Stimulated activated CD4-positive, alpha-beta T cell treated with anti-CD3 and anti-CD28 coated beads, Interleukin-4, amount 100 ng/mL, for 4 hours (primary cell): Measurements from ENCODE around the gene UXS1.

Experiments
- DNase-seq, 2 experiments: peaks; one replicate each; pipeline ENCODE4 v3.0.0-alpha.2; 2020

The UXS1 gene

GRCh38 chr2:106073678-106074406 lies 120.3 kb downstream of the UXS1 start:
- DNase-seq = no peak

GRCh38 chr2:106070181-106070580 lies 123.9 kb downstream of the UXS1 start:
- DNase-seq = no peak

GRCh38 chr2:106068451-106068850 lies 125.7 kb downstream of the UXS1 start:
- no peak for DNase-seq

- no peak for DNase-seq
These were observed 127.9 kb downstream of the UXS1 start for GRCh38 chr2:106065983-106066820.

GRCh38 chr2:106065268-106065982 lies 128.7 kb downstream of the UXS1 start:
- DNase-seq = peak in 1 of 2 experiments; percentile 17

DNA sequence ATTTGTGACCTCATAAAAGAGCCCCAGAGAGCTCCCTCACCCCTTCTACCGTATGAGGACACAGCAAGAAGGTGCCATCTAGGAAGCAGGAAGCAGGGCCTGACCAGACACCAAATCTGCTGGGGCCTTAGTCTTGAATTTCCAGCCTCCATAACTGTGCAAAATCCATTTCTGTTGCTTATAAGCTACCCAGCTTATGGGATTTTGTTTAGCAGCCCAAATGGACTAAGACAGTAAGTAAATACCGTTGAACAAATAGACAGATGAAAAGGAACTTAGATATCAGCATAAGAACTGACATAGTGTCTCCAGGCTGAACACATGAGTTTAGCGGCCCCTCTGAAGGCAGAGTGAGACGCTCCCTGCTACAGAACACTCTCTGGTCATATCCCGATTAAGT lies 130.9 kb downstream of the UXS1 start:
- no peak for DNase-seq

DNA sequence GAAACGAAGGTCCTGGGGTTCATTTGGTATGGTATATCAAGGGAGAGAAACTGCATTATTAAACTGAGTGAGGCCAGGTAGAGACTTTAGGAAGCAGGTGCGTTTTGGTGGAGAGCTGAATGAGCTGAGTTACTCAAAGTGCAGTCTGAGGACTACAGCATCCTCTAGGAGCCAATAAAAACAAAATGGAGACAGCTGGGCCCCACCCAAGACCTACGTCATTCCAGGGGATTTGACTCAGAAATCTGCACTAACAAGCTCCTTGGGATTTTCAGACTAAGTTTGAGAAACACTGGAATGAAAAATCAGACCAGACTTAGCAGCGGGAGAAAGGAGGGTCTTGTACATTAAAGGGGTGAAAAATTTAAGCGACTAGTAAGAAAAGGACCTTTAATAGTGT lies 131.5 kb downstream of the UXS1 start:
- no peak for DNase-seq

GRCh38 chr2:106061611-106062349 lies 132.3 kb downstream of the UXS1 start:
- no peak for DNase-seq

- no peak for DNase-seq
These were observed 134.6 kb downstream of the UXS1 start for GRCh38 chr2:106059416-106060065.

- no peak for DNase-seq
These were observed 135.5 kb downstream of the UXS1 start for GRCh38 chr2:106058469-106059137.

- peak in 1 of 2 experiments; percentile 42 for DNase-seq
These were observed 136.9 kb downstream of the UXS1 start for GRCh38 chr2:106057206-106057605.

DNA sequence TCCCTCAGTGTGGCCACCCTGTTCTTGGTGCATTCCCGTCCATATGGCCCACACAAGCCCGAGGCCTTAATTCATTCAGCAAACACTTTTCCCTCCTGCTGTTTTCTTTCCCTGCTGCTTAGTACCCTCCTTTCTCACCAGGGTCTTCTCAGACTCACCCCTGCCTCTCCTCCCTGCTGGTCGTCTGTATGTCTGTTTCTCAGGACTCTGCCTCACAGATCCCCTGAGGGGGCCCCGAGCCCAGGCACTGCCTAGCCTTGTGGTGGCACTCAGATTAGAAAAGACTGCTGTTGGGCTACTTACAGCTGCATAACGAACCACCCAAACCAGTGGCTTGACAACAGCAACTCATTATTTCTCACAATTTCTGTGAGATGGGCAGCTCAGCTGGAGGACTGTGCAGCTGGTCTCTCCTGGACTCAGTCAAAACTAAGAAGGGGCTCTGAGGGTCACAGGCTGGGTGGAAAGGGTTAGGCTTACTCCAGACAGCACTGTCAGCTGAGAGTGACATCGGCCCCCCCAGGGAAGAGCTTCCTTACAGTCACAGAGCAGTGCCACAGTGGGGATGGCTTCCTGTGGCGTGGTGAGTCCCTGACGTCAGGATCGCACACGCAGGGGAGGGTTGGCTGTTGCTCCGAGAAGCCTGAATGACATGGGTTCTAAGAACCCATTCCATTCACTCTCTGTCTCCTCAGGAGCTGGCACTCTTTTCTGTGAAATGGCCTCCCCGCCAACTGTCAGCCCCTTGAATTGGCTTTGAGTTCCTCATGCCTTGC lies 139.0 kb downstream of the UXS1 start:
- peak in 1 of 2 experiments; percentile 4 for DNase-seq

GRCh38 chr2:106054321-106054720 lies 139.8 kb downstream of the UXS1 start:
- DNase-seq = no peak

GRCh38 chr2:106053581-106053980 lies 140.5 kb downstream of the UXS1 start:
- DNase-seq = no peak

DNA sequence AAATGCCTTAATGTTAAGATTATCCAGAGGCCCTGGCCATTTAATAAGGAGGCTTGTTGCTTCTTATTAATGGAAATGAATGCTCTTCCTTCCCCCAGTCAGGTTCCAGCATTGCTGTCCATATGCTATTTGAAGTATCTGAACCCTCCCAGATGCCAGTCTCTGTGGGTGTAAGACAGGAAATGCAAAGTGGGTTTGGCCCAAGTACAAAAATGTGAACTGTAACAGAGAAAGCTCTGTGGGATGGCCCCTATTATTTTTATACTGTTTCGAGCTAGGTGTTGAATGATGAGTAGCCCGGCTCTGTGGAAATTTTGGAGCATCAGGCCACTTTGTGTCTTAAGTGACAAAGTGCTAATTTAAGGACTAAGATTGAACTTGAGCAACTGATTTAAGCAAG lies 141.0 kb downstream of the UXS1 start:
- no peak for DNase-seq

- DNase-seq = no peak
These were observed 149.2 kb downstream of the UXS1 start for GRCh38 chr2:106044859-106045258.

GRCh38 chr2:106044021-106044420 lies 150.1 kb downstream of the UXS1 start:
- DNase-seq = no peak
